ENCODE data around the gene TOMM20.
"Not testable (repeated sequence)": the region's sequence is repeated elsewhere in the genome, so short reads cannot be mapped to it uniquely, and the experiment has no call there.

Gene TOMM20

DNA sequence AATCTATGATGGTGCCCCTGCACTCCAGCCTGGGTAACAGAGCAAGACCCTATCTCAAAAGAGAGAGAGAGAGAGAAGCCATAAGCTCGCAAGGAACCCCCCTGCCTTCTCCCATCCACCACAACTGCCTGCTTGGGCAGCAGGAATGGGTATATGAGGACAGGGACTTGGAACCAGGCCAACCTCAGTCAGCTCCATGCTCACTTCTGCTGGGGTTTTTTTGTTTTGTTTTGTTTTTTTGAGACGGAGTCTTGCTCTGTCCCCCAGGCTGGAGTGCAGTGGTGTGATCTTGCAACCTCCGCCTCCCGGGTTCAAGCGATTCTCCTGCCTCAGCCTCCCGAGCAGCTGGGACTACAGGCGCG is 36.6 kb downstream of the TOMM20 start:
- DNase-seq = peak; percentile 5
- not testable (repeated sequence) for H3K4me3 Mint-ChIP-seq, H3K9me3 Mint-ChIP-seq, H3K4me1 Mint-ChIP-seq, H3K36me3 Mint-ChIP-seq, H3K27ac Mint-ChIP-seq
- peaks cover 23% of the 10 kb centered on the region for H3K27me3 Mint-ChIP-seq
- CTCF ChIA-PET = interaction anchor here (1.6 kb wide), 1 partner anchor 605 kb away, joined by 7 read pairs; no protein-coding TSS in a partner anchor

DNA sequence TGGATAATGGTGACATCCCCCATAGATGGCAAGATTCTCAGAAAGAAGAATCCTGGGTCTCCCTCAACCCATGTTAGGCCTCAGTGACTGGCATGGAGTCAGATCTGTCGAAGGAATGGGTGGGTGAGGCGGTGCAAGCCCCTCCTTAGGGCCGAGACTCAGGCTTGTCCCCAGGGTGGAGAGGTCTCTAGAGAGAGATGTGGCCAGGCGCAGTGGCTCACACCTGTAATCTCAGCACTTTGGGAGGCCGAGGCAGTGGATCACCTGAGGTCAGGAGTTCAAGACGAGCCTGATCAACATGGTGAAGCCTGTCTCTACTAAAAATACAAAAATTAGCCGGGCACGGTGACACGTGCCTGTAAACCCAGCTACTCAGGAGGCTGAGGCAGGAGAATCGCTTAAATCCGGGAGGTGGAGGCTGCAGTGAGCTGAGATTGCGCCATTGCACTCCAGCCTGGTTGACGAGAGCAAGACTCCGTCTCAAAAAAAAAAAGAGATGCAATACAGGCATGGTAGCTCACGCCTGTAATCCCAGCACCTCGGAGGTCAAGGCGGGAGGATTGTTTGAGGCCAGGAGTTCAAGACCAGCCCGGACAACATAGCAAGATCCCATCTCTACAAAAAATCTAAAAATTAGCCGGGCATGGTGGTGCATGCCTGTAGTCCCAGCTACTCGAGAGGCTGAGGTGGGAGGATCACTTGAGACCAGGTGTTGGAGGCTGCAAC is 37.2 kb downstream of the TOMM20 start:
- not testable (repeated sequence) for H3K9me3 Mint-ChIP-seq, H3K27ac Mint-ChIP-seq, H3K4me3 Mint-ChIP-seq, H3K4me1 Mint-ChIP-seq, H3K36me3 Mint-ChIP-seq, DNase-seq
- CTCF ChIA-PET = interaction anchor here (1.2 to 1.6 kb wide), 3 partner anchors 103 to 605 kb away, joined by 3 to 7 read pairs (median 4); no protein-coding TSS in a partner anchor
- H3K27me3 Mint-ChIP-seq = peaks cover 19% of the 10 kb centered on the region

DNA sequence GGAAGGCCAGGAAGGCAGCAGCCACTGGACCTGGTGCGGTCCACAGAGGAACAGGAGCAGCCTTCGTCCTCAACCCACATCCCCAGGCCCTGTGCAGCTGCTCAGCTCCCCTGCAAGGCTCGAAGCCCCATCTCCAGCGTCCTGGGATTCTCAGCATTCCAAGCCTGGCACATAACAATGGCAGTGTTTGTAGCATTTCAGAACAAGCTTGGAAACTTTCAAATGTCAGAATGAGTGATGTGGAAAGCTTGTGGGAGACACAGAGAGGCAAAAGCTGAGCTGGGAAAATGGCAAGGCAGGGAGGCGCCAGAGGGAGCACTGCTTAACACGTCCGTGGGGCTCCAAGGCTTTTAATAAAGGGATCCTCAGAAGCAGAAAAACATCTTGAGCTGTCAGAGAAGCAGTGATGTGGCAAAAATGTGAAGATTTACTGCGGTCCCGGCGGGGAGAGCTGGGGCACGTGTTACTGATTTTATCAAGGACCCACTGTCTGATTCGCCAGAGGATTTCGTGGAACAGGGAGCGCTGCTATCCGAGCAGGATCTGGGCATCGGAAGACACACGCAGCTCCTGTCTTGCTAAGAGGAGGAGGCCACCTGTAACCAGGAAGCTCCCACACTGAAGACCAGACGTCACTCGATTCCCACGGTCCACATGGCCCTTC is 38.1 kb downstream of the TOMM20 start:
- DNase-seq = no peak
- H3K27ac Mint-ChIP-seq = no peak overlapping the region

DNA sequence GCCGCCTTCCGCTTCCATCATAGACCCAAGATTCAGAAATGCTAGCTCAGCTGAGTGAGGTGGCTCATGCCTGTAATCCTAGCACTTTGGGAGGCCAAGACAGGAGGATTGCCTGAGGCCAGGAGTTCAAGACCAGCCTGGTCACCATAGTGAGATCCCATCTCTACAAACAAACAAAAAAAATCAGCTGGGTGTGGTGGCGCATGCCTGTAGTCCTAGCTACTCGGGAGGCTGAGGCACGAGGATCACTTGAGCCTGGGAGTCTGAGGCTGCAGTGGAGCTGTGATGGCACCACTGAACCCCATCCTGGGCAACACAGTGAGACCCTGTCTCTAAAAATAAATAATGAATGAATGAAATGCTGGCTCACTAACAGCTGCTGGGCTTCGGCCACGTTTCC is 39.7 kb downstream of the TOMM20 start:
- H3K36me3 Mint-ChIP-seq = no peaks in the 10 kb centered on the region
- CTCF ChIA-PET = interaction anchor here (1.0 to 3.9 kb wide), 4 partner anchors 321 to 602 kb away, joined by 3 to 16 read pairs (median 4); no protein-coding TSS in a partner anchor
- H3K27me3 Mint-ChIP-seq = peaks cover 16% of the 10 kb centered on the region
- H3K27ac Mint-ChIP-seq = no peak overlapping the region
- no peaks in the 10 kb centered on the region for H3K9me3 Mint-ChIP-seq
- H3K4me1 Mint-ChIP-seq = peaks cover 6% of the 10 kb centered on the region
- DNase-seq = no peak
- no peak overlapping the region for H3K4me3 Mint-ChIP-seq

More for the DNA sequence above, 38.1 kb downstream of the TOMM20 start:
- CTCF ChIA-PET = interaction anchor here (0.8 to 3.9 kb wide), 7 partner anchors 11 to 604 kb away, joined by 3 to 16 read pairs (median 4); no protein-coding TSS in a partner anchor
- Mint-ChIP-seq H3K9me3 (no peaks in the 10 kb centered on the region), H3K27me3 (peaks cover 18% of the 10 kb centered on the region), H3K36me3 (no peaks in the 10 kb centered on the region), H3K4me1 (peaks cover 7% of the 10 kb centered on the region), H3K4me3 (no peak overlapping the region)

DNA sequence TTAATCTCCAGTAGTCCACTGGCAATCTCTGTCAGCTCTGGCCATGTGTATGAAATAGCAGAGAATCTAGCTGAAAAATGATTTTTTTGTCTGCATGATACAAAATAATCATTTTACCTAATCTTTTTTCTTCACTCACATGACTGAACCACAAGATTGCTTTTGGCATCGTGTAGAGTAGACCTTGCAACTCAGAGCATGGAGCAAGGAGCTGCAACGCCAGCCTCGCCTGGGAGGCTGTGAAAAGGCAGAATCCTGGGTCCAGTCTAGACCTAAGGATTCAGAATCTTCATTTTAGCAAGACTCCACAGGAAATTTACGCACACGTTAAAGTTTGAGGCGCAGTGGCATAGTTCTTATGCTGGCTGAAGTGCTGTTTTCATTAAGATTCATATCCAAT is 40.2 kb downstream of the TOMM20 start:
- Mint-ChIP-seq H3K4me3 (no peak overlapping the region), H3K27ac (no peak overlapping the region), H3K4me1 (peaks cover 7% of the 10 kb centered on the region), H3K27me3 (peaks cover 14% of the 10 kb centered on the region), H3K9me3 (no peaks in the 10 kb centered on the region), H3K36me3 (no peaks in the 10 kb centered on the region)
- CTCF ChIA-PET = interaction anchor here (0.6 to 3.9 kb wide), 4 partner anchors 209 to 602 kb away, joined by 3 to 16 read pairs (median 4); no protein-coding TSS in a partner anchor
- no peak for DNase-seq

DNA sequence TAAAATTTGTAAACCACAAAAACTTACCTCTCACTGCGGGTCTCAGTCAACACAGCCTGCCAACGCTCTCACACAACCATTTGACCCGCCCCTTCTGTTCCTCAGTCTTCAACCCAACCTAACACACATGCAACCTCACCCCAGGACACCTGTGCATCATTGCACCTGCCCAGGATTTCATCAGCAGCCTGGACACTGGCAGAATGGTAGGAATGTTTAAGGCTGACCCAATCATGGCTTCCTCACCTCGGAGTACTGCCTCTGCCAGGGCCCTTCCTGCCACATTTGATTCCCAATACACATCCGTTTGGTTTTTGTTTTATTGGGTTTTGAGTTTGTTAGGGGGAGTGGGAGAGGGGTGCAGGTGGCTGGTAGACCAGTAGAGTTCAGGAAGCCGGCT is 40.7 kb downstream of the TOMM20 start:
- Mint-ChIP-seq H3K4me3 (no peak overlapping the region), H3K9me3 (no peaks in the 10 kb centered on the region)

DNA sequence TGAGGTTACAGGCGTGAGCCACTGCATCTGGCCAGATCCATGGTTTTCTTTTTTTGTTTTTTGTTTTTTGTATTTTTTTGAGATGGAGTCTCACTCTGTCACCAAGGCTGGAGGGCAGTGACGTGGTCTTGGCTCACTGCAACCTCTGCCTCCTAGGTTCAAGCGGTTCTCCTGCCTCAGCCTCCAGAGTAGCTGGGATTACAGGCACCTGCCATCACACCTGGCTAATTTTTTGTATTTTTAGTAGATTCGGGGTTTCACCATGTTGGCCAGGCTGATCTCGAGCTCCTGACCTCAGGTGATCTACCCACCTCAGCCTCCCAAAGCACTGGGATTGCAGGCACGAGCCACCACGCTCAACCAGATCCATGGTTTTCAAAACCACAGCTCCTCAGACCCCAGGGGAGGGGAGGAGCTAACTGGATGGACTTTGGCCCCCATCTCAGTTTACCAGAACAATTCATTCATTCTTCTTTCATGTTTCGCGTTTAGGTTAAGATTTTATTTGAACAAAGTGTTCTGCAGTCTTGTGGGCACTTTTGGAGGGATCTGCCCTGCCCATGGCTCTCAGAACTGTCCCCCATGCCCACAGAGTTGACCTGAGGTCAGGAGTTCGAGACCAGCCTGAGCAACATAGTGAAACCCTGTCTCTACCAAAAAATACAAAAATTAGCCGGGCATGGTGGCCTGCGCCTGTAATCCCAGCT is 43.1 kb downstream of the TOMM20 start:
- not testable (repeated sequence) for H3K36me3 Mint-ChIP-seq, DNase-seq, H3K4me3 Mint-ChIP-seq, H3K27ac Mint-ChIP-seq, H3K9me3 Mint-ChIP-seq
- H3K4me1 Mint-ChIP-seq = peaks cover 19% of the 10 kb centered on the region
- H3K27me3 Mint-ChIP-seq = peaks cover 11% of the 10 kb centered on the region
- CTCF ChIA-PET = interaction anchor here (1.1 to 1.2 kb wide), 2 partner anchors 586 to 601 kb away, joined by 3 to 5 read pairs; no protein-coding TSS in a partner anchor

More for the DNA sequence above, 40.7 kb downstream of the TOMM20 start:
- H3K27me3 Mint-ChIP-seq = peaks cover 14% of the 10 kb centered on the region
- peaks cover 12% of the 10 kb centered on the region for H3K4me1 Mint-ChIP-seq
- no peak for DNase-seq
- H3K36me3 Mint-ChIP-seq = no peaks in the 10 kb centered on the region
- H3K27ac Mint-ChIP-seq = no peak overlapping the region
- CTCF ChIA-PET = interaction anchor here (0.6 to 3.9 kb wide), 2 partner anchors 209 to 601 kb away, joined by 6 to 16 read pairs; no protein-coding TSS in a partner anchor

DNA sequence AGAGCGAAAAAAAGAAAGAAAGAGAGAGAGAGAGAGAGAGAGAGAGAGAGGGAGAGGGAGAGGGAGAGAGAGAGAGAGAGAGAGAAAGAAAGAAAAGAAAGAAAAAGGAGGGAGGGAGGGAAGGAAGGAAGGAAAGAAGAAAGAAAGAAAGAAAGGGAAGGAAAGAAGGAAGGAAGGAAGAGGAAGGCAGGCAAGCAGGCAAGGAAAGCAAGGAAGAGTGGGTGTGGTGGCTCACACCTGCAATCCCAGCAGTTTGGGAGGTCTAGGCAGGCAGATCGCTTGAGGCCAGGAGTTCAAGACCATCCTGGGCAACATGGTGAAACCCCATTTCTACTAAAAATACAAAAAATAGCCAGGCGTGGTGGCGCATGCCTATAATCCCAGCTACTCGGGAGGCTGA is 47.8 kb downstream of the TOMM20 start:
- H3K9me3 Mint-ChIP-seq, H3K27me3 Mint-ChIP-seq, H3K4me3 Mint-ChIP-seq, DNase-seq, H3K36me3 Mint-ChIP-seq, H3K27ac Mint-ChIP-seq: not testable (repeated sequence)
- CTCF ChIA-PET = interaction anchor here (1.5 to 5.4 kb wide), 2 partner anchors 63 to 69 kb away, joined by 3 to 30 read pairs; no protein-coding TSS in a partner anchor
- H3K4me1 Mint-ChIP-seq = peaks cover 27% of the 10 kb centered on the region

DNA sequence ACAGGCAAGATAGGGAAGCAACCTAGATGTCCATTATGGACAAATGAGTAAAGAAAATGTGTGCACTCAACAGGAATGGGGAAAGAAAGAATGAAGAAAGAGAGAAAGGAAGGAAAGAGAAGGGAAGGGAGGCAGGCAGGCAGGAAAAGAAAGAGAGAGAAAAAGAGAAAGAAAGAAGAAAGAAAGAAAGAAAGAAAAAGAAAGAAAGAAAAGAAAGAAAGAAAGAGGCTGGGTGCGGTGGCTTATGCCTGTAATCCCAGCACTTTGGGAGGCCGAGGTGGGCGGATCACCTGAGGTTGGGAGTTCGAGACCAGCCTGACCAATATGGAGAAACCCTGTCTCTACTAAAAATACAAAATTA is 48.4 kb downstream of the TOMM20 start:
- not testable (repeated sequence) for H3K27me3 Mint-ChIP-seq, H3K27ac Mint-ChIP-seq, DNase-seq, H3K36me3 Mint-ChIP-seq, H3K9me3 Mint-ChIP-seq, H3K4me3 Mint-ChIP-seq
- H3K4me1 Mint-ChIP-seq = peaks cover 32% of the 10 kb centered on the region
- CTCF ChIA-PET = interaction anchor here (0.7 to 5.4 kb wide), 3 partner anchors 63 to 581 kb away, joined by 3 to 30 read pairs (median 9); no protein-coding TSS in a partner anchor

DNA sequence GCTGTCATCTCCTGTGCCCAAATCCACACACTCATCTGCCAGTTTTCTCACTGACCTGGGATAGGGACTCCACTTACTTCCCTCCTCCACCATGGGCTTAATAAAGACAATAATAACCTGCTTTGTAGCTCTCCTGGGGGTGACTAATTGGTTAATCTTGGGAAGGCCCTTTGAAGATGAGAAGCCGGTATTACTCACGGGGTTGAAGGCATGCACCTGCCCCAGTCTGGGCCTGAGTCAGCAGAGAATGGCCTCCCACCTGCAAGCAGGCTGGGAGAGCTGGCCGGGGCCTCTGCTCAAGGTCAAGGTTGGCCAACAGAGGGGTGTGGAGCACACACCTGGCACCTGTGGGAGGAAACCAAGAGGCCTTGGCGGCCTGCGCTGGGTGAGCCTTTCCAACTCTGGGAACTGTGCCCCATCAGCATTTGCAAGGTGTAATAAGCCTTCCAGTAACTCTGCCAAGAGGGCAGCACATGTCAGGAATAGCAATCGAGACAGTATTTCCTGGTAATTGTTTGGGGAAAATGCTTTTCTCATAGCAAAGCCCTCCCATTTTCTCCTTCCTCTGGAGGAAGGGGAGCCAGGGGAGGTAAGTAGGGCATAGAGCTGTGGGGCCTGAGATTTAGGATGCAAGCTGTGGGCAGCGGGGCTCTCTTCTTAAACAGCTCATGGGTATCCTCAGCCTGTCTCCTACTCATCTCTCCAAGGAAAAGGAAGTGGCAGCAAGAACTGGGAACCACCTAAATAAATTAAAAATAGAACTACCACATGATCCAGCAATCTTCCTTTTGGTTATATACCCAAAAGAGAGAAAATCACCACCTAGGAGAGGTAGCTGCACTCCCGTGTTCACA is 49.0 kb downstream of the TOMM20 start:
- Mint-ChIP-seq H3K4me3 (no peak overlapping the region), H3K27me3 (no peaks in the 10 kb centered on the region), H3K27ac (no peak overlapping the region), H3K36me3 (no peaks in the 10 kb centered on the region), H3K9me3 (no peaks in the 10 kb centered on the region), H3K4me1 (peaks cover 38% of the 10 kb centered on the region)
- DNase-seq = no peak
- CTCF ChIA-PET = interaction anchor here (0.7 to 5.4 kb wide), 5 partner anchors 26 to 580 kb away, joined by 3 to 30 read pairs (median 8); no protein-coding TSS in a partner anchor

DNA sequence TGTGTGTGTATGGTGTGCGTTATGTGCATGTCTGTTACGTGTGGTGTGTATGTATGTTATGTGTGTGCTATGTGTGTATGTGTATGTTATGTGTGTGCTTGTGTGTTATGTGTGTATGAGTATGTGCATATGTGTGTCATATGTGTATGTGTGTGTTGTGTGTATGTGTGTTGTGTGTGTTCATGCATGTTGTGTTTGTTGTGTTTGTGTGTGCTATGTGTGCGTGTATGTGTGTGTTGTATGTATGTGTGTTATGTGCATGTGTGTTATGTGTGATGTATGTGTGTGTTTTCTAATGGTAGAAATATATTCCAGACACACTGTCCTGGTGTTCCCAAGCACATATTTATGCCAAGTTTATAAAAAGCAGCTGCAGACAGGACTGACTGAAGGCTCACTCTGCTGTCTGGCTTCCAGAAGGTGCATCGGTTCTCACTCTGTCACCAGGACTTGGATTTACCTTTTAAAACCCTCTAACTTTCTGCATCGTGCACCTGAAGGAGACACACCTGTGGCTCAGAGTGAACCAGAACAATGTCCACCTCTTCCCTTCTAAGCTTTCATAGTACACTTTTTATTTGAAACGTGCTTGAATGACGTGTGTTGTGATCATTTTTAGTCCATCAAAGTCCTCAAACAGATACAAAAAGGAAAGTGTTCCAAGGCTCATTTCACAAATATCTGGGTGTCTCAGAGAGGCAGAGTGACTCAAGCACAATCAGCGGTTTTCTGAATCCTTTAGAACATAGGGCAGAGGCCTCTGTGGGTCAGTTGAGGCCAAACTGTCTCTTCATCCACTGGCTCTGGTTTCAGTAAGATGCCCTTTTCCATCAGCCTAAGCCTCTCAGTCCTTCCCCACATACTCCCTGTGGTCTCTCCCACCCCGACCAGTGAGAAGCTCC is 49.9 kb downstream of the TOMM20 start:
- Mint-ChIP-seq H3K4me3 (no peak overlapping the region), H3K27me3 (no peaks in the 10 kb centered on the region), H3K27ac (no peak overlapping the region), H3K36me3 (no peaks in the 10 kb centered on the region), H3K4me1 (peaks cover 40% of the 10 kb centered on the region), H3K9me3 (no peaks in the 10 kb centered on the region)
- CTCF ChIA-PET = interaction anchor here (0.9 to 2.1 kb wide), 4 partner anchors 25 to 579 kb away, joined by 3 to 9 read pairs (median 6); no protein-coding TSS in a partner anchor
- DNase-seq = no peak

DNA sequence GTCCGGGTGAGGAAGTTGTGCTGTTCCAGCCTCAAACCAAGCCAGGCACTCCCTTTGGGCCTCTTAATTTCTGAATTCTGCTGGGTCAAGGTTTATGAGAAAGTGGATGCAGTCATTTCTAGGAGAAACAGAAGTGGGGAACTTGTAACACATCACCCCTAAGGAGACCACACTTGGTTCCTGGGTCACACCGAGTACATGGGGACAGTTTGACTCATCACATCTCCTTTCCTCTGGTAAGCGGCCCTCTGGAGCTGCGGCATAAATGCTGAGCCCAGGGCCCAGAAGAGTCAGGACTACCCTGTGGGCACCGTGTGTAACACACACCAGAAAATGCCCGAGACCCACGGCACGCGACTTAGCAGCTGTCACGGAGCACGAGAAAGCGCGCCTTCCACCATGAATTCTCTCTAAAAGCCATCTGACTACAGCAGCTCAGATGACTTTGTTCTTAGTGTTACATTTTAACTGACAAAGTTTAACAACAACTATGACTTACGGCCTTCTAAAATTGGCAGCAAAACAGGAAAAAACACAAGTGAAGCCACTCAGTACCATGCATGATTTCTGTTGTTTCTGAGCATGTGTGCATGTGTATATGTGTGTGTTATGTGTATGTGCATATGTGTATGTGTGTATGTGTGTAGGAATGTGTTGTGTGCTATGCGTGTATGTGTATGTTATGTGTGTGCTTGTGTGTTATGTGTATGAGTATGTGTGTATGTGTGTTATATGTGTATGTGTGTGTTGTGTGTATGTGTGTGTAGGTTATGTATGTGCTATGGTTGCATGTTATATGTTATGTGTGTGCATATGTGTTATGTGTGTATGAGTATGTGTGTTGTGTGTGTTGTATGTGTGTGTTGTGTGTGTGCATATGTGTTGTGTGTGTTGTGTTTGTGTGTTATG is 50.8 kb downstream of the TOMM20 start:
- no peaks in the 10 kb centered on the region for H3K9me3 Mint-ChIP-seq
- H3K27ac Mint-ChIP-seq = no peak overlapping the region
- no peaks in the 10 kb centered on the region for H3K27me3 Mint-ChIP-seq
- CTCF ChIA-PET = interaction anchor here (0.9 to 1.9 kb wide), 4 partner anchors 11 to 591 kb away, joined by 3 to 8 read pairs (median 3); no protein-coding TSS in a partner anchor
- no peaks in the 10 kb centered on the region for H3K36me3 Mint-ChIP-seq
- peaks cover 31% of the 10 kb centered on the region for H3K4me1 Mint-ChIP-seq
- H3K4me3 Mint-ChIP-seq = no peak overlapping the region
- no peak for DNase-seq

Measured in activated naive CD4-positive, alpha-beta T cell treated with anti-CD3 and anti-CD28 coated beads, Interleukin-2, amount 10 ng/mL, durations not matched to agents 7 days and 5 days (primary cell).